ENCODE results near the gene MALSU1.

DNA sequence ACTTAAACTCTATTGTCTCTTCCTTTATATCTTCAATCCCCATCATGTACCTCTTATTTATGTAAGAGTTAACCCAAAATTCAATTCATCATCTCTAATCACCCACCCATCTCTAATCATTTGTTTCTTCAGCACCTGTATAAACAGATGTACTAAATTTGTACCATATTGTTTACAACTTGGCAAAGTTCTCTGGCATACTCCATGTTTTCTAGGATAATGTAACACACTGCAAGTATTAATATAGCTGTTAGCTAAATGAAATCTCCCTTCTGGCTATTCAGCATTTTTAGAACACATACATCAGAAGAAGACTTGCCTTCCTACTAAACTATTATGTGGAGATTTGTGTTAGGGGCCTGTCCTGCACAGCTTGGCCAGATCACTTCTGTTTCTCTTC lies 33.1 kb downstream of the MALSU1 start:
- TF ChIP-seq TAF1 (conservative IDR thresholded peaks at IDR 0.05) (no peak), JUND (IDR thresholded peaks at IDR 0.05) (no peak), HNF4G (IDR thresholded peaks at IDR 0.05) (no peak)
- TF ChIP-seq, protein P1, sequence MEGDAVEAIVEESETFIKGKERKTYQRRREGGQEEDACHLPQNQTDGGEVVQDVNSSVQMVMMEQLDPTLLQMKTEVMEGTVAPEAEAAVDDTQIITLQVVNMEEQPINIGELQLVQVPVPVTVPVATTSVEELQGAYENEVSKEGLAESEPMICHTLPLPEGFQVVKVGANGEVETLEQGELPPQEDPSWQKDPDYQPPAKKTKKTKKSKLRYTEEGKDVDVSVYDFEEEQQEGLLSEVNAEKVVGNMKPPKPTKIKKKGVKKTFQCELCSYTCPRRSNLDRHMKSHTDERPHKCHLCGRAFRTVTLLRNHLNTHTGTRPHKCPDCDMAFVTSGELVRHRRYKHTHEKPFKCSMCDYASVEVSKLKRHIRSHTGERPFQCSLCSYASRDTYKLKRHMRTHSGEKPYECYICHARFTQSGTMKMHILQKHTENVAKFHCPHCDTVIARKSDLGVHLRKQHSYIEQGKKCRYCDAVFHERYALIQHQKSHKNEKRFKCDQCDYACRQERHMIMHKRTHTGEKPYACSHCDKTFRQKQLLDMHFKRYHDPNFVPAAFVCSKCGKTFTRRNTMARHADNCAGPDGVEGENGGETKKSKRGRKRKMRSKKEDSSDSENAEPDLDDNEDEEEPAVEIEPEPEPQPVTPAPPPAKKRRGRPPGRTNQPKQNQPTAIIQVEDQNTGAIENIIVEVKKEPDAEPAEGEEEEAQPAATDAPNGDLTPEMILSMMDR (IDR thresholded peaks at IDR 0.05; ENCODE audit: low read depth, low read length, missing input control), result no peak
- TF ChIP-seq, protein P2, sequence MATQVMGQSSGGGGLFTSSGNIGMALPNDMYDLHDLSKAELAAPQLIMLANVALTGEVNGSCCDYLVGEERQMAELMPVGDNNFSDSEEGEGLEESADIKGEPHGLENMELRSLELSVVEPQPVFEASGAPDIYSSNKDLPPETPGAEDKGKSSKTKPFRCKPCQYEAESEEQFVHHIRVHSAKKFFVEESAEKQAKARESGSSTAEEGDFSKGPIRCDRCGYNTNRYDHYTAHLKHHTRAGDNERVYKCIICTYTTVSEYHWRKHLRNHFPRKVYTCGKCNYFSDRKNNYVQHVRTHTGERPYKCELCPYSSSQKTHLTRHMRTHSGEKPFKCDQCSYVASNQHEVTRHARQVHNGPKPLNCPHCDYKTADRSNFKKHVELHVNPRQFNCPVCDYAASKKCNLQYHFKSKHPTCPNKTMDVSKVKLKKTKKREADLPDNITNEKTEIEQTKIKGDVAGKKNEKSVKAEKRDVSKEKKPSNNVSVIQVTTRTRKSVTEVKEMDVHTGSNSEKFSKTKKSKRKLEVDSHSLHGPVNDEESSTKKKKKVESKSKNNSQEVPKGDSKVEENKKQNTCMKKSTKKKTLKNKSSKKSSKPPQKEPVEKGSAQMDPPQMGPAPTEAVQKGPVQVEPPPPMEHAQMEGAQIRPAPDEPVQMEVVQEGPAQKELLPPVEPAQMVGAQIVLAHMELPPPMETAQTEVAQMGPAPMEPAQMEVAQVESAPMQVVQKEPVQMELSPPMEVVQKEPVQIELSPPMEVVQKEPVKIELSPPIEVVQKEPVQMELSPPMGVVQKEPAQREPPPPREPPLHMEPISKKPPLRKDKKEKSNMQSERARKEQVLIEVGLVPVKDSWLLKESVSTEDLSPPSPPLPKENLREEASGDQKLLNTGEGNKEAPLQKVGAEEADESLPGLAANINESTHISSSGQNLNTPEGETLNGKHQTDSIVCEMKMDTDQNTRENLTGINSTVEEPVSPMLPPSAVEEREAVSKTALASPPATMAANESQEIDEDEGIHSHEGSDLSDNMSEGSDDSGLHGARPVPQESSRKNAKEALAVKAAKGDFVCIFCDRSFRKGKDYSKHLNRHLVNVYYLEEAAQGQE (IDR thresholded peaks at IDR 0.05), result no peak

Measured in liver (tissue), 3 donors.